Stimulated activated naive CD8-positive, alpha-beta T cell treated with anti-CD3 and anti-CD28 coated beads, Interleukin-15, amount 100 ng/mL, for 72 hours (primary cell): ENCODE data around the gene TMEM170B.
"Not testable (repeated sequence)": the region's sequence is repeated elsewhere in the genome, so short reads cannot be mapped to it uniquely, and the experiment has no call there.

ENCODE experiments used
- ATAC-seq: fragments of 150-1000 bp; cut with Tn5 transposase; 2 replicates; pipeline ENCODE4 v1.10.0; 2021; ENCODE audit warnings: mild to moderate bottlenecking, moderate library complexity
- DNase-seq, 2 donors: peaks; one replicate each; pipeline ENCODE4 v3.0.0; 2021 to 2022
- H3K27ac Mint-ChIP-seq, 2 donors: one replicate each; pipeline ENCODE4 v1.8.0; 2022; ENCODE audit warnings: mild to moderate bottlenecking in 2 of 2, mixed read lengths in 2 of 2, moderate library complexity in 2 of 2
- H3K27me3 Mint-ChIP-seq: one replicate; pipeline ENCODE4 v1.8.0; 2022; ENCODE audit warnings: mixed read lengths
- H3K4me1 Mint-ChIP-seq: one replicate; pipeline ENCODE4 v1.8.0; 2022; ENCODE audit warnings: mild to moderate bottlenecking, mixed read lengths
- H3K4me3 Mint-ChIP-seq, 2 donors: one replicate each; pipeline ENCODE4 v1.8.0; 2022; ENCODE audit warnings: mild to moderate bottlenecking in 2 of 2, mixed read lengths in 2 of 2, moderate library complexity in 1 of 2
- H3K9me3 Mint-ChIP-seq, 2 donors: one replicate each; pipeline ENCODE4 v1.8.0; 2022; ENCODE audit warnings: mixed read lengths in 2 of 2

Gene TMEM170B

GRCh38 chr6:11522812-11523605 lies 14.5 kb upstream of the TMEM170B start:
- ATAC-seq (no peak), DNase-seq (no peak)
- Mint-ChIP-seq H3K9me3 (no peaks in the 10 kb centered on the region), H3K27ac (no peak overlapping the region), H3K4me1 (no peaks in the 10 kb centered on the region), H3K4me3 (no peak overlapping the region), H3K27me3 (no peaks in the 10 kb centered on the region)

DNA sequence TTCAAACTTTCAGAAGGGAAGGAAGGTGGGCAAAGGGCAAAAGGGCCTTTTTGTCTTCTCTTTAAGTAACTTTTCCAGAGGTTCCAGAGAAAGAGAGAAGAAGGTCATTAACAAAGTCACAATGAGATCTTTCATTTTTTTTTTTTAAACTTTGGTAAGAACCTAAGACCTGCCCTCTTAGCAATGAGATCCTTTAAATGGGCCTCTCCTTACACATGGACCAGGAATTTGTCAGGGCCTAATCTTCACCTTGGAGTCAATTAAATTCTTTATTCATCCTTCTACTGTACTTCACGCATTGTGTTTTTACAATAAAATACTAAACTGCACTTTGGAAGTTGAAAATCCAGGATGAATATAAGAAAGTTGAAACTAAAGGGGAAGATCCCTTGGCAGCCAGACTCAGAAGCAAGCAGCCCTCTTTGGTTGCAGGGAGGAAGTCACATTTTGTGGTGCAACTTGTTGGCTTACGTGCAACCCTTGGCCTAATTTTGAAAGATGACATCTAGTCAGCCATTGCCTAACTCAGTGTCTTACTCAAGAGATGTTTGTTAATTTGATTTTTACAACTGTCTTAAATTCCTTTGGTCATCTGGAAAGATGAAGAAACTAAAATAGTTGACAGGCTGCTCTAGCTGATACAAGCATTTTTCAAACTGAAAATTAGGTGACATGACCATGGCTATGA lies 11.9 kb upstream of the TMEM170B start:
- Mint-ChIP-seq H3K9me3 (no peaks in the 10 kb centered on the region), H3K27ac (no peak overlapping the region), H3K27me3 (peaks cover 19% of the 10 kb centered on the region), H3K4me1 (no peaks in the 10 kb centered on the region), H3K4me3 (no peak overlapping the region)
- ATAC-seq (no peak), DNase-seq (no peak)

DNA sequence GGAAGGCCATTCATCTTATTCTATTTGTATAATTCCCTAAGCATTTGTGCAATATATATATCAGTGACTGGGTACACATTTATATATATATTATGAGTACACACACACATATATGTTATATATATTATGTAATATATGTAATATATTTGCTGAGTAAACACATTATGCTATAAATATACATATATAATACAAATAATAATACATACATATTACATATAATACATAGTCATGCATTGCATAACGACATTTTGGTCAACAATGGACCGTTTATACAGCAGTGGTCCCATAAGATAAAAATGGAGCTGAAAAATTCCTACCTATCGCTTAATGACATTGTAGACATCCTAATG lies 11.4 kb upstream of the TMEM170B start:
- H3K9me3 Mint-ChIP-seq: no peaks in the 10 kb centered on the region
- no peak overlapping the region for H3K4me3 Mint-ChIP-seq

GRCh38 chr6:11527274-11527870 lies 10.2 kb upstream of the TMEM170B start:
- DNase-seq: no peak
- no peak for ATAC-seq
- Mint-ChIP-seq H3K27me3 (peaks cover 29% of the 10 kb centered on the region), H3K4me1 (no peaks in the 10 kb centered on the region), H3K27ac (no peak overlapping the region), H3K9me3 (no peaks in the 10 kb centered on the region), H3K4me3 (no peak overlapping the region)

More for the DNA sequence above, 11.4 kb upstream of the TMEM170B start:
- peaks cover 24% of the 10 kb centered on the region for H3K27me3 Mint-ChIP-seq
- DNase-seq: no peak
- ATAC-seq: no peak
- H3K4me1 Mint-ChIP-seq: no peaks in the 10 kb centered on the region
- no peak overlapping the region for H3K27ac Mint-ChIP-seq

DNA sequence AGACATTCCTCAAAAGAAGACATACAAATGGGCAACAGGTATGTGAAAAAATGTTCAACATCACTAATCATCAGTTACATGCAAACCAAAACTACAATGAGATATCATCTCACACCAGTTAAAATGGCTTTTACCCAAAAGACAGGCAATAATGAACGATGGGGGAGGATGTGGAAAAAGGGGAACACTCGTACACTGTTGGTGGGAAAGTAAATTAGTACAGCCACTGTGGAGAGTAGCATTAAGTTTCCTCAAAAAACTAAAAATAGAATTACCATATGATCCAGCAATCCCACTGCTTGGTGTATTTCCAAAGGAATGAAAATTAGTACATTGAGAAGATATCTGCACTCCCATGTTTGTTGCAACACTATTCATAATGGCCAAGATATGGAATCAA lies 8.6 kb upstream of the TMEM170B start:
- Mint-ChIP-seq H3K4me1 (no peaks in the 10 kb centered on the region), H3K4me3 (no peak overlapping the region), H3K9me3 (no peaks in the 10 kb centered on the region), H3K27me3 (peaks cover 29% of the 10 kb centered on the region), H3K27ac (no peak overlapping the region)
- ATAC-seq (no peak), DNase-seq (no peak)

- DNase-seq (no peak), ATAC-seq (no peak)
- Mint-ChIP-seq H3K27me3 (peaks cover 40% of the 10 kb centered on the region), H3K27ac (no peak overlapping the region), H3K9me3 (no peaks in the 10 kb centered on the region), H3K4me3 (no peak overlapping the region), H3K4me1 (peaks cover 7% of the 10 kb centered on the region)
Observed at GRCh38 chr6:11532097-11532496, 5.5 kb upstream of the TMEM170B start.

DNA sequence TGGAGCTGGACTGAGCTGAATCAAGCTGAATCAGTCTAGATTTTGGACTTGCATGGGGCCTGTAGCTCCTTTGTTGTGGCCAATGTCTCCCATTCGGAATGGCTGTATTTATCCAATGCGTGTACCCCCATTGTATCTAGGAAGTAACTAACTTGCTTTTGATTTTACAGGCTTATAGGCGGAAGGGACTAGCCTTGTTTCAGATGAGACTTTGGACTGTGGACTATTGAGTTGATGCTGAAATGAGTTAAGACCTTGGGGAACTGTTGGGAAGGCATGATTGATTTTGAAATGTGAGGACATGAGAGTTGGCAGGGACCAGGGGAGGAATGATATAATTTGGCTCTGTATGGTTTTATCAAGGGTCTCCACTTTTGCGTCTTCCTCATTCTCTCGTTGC lies 3.0 kb upstream of the TMEM170B start:
- Mint-ChIP-seq H3K9me3 (no peaks in the 10 kb centered on the region), H3K27ac (no peak overlapping the region), H3K4me1 (peaks cover 13% of the 10 kb centered on the region), H3K4me3 (no peak overlapping the region), H3K27me3 (peaks cover 25% of the 10 kb centered on the region)
- no peak for DNase-seq
- no peak for ATAC-seq

GRCh38 chr6:11535801-11536230 lies 1.7 kb upstream of the TMEM170B start:
- peak overlapping the region in 1 of 2 donors; percentile 36 for H3K4me3 Mint-ChIP-seq
- no peak for DNase-seq
- H3K27ac Mint-ChIP-seq: no peak overlapping the region
- H3K27me3 Mint-ChIP-seq: peaks cover 19% of the 10 kb centered on the region
- no peak for ATAC-seq
- H3K9me3 Mint-ChIP-seq: no peaks in the 10 kb centered on the region
- H3K4me1 Mint-ChIP-seq: peaks cover 13% of the 10 kb centered on the region

DNA sequence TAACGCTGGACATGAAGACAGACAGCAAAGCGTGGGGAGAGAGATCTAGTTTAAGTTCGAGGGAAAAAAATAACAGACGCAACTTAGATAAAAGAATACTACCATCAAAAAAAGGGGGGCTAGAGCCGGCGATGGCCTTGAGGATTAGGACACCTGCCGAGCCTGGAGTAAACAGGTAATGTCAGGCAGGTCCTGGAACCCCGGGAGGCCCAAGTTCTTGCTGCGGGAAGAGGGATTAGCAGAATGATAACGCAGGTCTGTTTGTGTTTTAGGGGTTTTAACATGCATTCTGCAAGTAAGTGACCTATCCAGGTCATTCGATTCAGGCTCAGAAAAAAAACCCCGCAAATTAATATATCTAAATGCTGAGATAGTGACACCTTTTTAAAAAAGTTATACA lies 754 bp upstream of the TMEM170B start:
- DNase-seq: peak in 1 of 2 donors; percentile 3
- Mint-ChIP-seq H3K4me1 (peaks cover 13% of the 10 kb centered on the region), H3K27ac (peak overlapping the region in 1 of 2 donors; percentile 28), H3K27me3 (peaks cover 11% of the 10 kb centered on the region), H3K9me3 (no peaks in the 10 kb centered on the region), H3K4me3 (peak overlapping the region; percentile 82 to 85)
- ATAC-seq: no peak

DNA sequence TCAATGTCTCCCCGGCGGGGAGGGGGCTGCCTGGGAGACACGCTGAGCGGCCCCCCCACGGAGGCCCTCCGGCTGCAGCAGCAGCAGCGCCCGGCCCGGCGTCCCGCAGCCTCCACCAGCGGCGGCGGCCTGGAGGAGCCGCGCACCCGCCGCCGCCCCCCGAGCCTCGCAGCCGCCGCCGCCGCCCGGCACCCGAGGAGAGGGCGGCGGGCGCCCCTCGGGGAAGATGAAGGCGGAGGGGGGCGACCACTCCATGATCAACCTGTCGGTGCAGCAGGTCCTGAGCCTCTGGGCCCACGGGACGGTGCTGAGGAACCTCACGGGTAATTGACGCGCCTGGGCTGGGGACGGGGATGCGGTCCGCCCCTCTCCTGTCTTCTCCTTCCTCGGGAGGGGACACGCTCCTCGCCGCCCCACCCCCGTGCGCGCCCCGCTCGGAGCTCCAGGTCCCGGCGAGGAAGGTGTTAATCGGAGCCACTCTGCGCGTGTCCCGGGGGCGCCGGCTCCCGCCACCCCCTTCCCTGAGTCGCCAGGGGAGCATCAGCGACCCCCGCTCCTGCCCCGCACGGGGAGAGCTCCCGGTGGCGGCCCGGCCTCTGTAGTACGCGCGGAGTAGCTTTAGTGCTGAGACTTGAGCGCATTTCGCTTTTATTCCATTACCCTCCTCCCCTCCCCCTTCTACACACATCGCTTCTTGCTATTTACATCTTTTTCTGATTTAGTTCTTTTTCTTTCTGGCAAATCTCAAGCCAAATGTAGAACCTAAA lies 686 bp downstream of the TMEM170B start:
- DNase-seq: peak; percentile 23 to 32
- peak; percentile 31 for ATAC-seq
- Mint-ChIP-seq H3K4me3 (peak overlapping the region; percentile 81 to 85), H3K27me3 (peaks cover 11% of the 10 kb centered on the region), H3K4me1 (peaks cover 13% of the 10 kb centered on the region), H3K27ac (no peak overlapping the region), H3K9me3 (no peaks in the 10 kb centered on the region)

- no peak overlapping the region for H3K27ac Mint-ChIP-seq
- H3K4me3 Mint-ChIP-seq: peak overlapping the region; percentile 81 to 85
- no peaks in the 10 kb centered on the region for H3K9me3 Mint-ChIP-seq
- no peak for DNase-seq
- peaks cover 11% of the 10 kb centered on the region for H3K27me3 Mint-ChIP-seq
- no peak for ATAC-seq
- H3K4me1 Mint-ChIP-seq: peaks cover 13% of the 10 kb centered on the region
Observed at GRCh38 chr6:11538819-11539468, 1.4 kb downstream of the TMEM170B start.

DNA sequence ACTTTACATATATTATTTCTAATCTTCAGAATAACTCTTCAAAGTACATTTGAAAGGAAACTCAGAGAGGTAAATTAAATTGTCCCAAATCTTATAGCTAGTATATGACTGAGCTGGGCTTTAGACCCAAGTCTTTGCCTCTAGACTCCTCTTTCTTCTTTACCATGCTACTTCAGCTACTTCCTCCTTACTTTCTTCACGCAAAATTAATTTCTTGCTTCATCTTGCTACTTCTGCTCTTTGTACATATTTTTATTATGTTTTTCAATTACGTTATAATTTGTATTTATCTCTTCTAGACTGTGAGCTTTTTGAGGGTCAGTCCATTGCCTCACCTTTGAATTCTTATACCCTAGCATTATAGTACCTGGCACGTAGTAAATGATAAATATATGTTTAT lies 5.3 kb downstream of the TMEM170B start:
- Mint-ChIP-seq H3K4me3 (no peak overlapping the region), H3K27me3 (no peaks in the 10 kb centered on the region), H3K9me3 (no peaks in the 10 kb centered on the region), H3K4me1 (peaks cover 6% of the 10 kb centered on the region), H3K27ac (no peak overlapping the region)
- DNase-seq (no peak), ATAC-seq (no peak)

DNA sequence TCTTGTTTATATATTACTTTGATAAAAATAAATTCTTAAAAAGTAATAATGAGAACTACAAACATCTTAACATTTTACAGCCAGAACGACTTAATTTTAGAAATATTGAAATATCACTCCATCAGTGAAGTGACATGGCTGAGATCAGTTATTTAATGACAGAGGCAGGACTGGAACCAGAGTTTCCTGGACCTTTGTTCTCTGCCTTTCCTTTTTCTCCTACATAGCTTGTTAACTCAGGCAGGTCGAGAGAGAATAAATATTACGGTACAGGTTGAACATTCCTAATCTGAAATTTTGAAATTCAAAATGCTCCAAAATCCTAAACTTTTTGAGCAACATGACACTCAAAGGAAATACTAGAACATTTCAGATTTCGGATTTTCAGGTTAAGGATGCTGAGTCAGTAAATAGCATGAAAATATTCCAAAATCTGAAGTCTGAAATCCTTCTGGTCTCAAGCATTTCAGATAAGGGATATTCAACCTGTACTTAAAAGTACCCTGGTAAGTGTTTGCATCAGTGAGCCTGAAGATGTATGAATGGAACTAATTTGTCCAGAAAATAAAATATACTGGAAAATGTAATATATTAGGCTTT lies 6.5 kb downstream of the TMEM170B start:
- H3K27me3 Mint-ChIP-seq: no peaks in the 10 kb centered on the region
- H3K27ac Mint-ChIP-seq: no peak overlapping the region
- no peak for ATAC-seq
- peaks cover 1% of the 10 kb centered on the region for H3K4me1 Mint-ChIP-seq
- no peaks in the 10 kb centered on the region for H3K9me3 Mint-ChIP-seq
- no peak overlapping the region for H3K4me3 Mint-ChIP-seq
- DNase-seq: no peak

DNA sequence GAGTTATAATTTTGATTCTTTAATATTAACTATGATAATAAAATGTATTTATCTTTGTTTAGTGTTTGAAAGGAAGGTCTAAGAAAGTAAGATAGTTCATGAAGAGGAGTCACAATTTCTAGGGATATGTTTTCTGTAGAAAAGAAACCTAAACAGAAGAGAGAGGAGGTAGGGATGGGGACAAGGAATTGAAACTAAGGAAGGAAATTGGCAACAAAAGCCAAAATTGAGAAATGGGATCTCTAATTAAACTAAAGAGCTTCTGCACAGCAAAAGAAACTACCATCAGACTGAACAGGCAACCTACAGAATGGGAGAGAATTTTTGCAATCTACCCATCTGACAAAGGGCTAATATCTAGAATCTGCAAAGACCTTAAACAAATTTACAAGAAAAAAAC lies 10.3 kb downstream of the TMEM170B start:
- not testable (repeated sequence) for ATAC-seq, H3K9me3 Mint-ChIP-seq, H3K27me3 Mint-ChIP-seq, H3K27ac Mint-ChIP-seq, H3K4me3 Mint-ChIP-seq, DNase-seq, H3K4me1 Mint-ChIP-seq

DNA sequence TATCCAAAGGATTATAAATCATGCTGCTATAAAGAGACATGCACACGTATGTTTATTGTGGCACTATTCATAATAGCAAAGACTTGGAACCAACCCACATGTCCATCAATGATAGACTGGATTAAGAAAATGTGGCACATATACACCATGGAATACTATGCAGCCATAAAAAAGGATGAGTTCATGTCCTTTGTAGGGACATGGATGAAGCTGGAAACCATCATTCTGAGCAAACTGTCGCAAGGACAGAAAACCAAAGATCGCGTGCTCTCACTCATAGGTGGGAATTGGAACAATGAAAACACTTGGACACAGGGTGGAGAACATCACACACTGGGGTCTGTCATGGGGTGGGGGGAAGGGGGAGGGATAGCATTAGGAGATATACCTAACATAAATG lies 11.0 kb downstream of the TMEM170B start:
- H3K27me3 Mint-ChIP-seq, H3K4me1 Mint-ChIP-seq, H3K9me3 Mint-ChIP-seq, H3K4me3 Mint-ChIP-seq, ATAC-seq, H3K27ac Mint-ChIP-seq, DNase-seq: not testable (repeated sequence)
